GM23338 (cell line): ENCODE data around the gene SAP130. TPM values are rescaled to one million over a fixed set of nuclear protein-coding genes. Genes with fewer than 3 reads are reported as not detected.

Experiments used
- ATAC-seq: fragments of 200-7000 bp; cut with Tn5 transposase; 3 replicates; pipeline ENCODE4 v1.9.1; 2020
- DNase-seq: peaks from one replicate; pipeline ENCODE4 v3.0.0-alpha.2; 2015; ENCODE audit warnings: low spot score
- H2AFZ ChIP-seq: fragments of 200-600 bp; sonication (generic); 2 replicates; pipeline ENCODE4 v1.8.0; 2016; ENCODE audit warnings: antibody characterized with exemption, mild to moderate bottlenecking, moderate library complexity
- H3F3A ChIP-seq: fragments of 200-600 bp; sonication (generic); replicated peaks from 2 replicates; pipeline ENCODE4 v1.8.0; 2017; ENCODE audit warnings: antibody characterized with exemption, mixed run types, low read depth
- H3K27ac ChIP-seq: fragments of 200-600 bp; sonication (generic); 2 replicates; pipeline ENCODE4 v1.6.1; 2016; ENCODE audit warnings: low read depth
- H3K27me3 ChIP-seq: fragments of 200-600 bp; sonication (generic); 2 replicates; pipeline ENCODE4 v1.8.0; 2016; ENCODE audit warnings: mild to moderate bottlenecking, mixed run types, moderate library complexity; ENCODE audit not compliant: insufficient read depth
- H3K36me3 ChIP-seq: fragments of 200-600 bp; sonication (generic); 2 replicates; pipeline ENCODE4 v1.8.0; 2016; ENCODE audit warnings: mild to moderate bottlenecking; ENCODE audit not compliant: insufficient read depth
- H3K4me1 ChIP-seq: fragments of 200-600 bp; sonication (generic); 2 replicates; pipeline ENCODE4 v1.8.0; 2016; ENCODE audit warnings: mild to moderate bottlenecking, moderate library complexity; ENCODE audit not compliant: insufficient read depth
- H3K4me2 ChIP-seq: fragments of 200-600 bp; sonication (generic); 2 replicates; pipeline ENCODE4 v1.7.1; 2017; ENCODE audit warnings: mixed run types
- H3K4me3 ChIP-seq: fragments of 200-600 bp; sonication (generic); 2 replicates; pipeline ENCODE4 v1.6.1; 2016; ENCODE audit warnings: mixed run types
- H3K79me2 ChIP-seq: fragments of 200-600 bp; sonication (generic); replicated peaks from 2 replicates; pipeline ENCODE4 v1.8.0; 2017; ENCODE audit warnings: mild to moderate bottlenecking; ENCODE audit not compliant: insufficient read depth
- H3K9me2 ChIP-seq: fragments of 200-600 bp; sonication (generic); 2 replicates; pipeline ENCODE4 v1.8.0; 2017; ENCODE audit not compliant: insufficient read depth
- H4K20me1 ChIP-seq: fragments of 200-600 bp; sonication (generic); replicated peaks from 2 replicates; pipeline ENCODE4 v1.8.0; 2017; ENCODE audit warnings: mild to moderate bottlenecking; ENCODE audit not compliant: insufficient read depth
- H3K27ac Mint-ChIP-seq: 2 replicates; pipeline ENCODE4 v1.8.0; 2020; ENCODE audit warnings: inconsistent platforms, mild to moderate bottlenecking, moderate library complexity, mixed read lengths
- H3K27me3 Mint-ChIP-seq: 3 replicates; pipeline ENCODE4 v1.8.0; 2022; ENCODE audit warnings: low read depth, mild to moderate bottlenecking, moderate library complexity, mixed read lengths, inconsistent platforms; ENCODE audit not compliant: insufficient read depth, poor library complexity
- H3K36me3 Mint-ChIP-seq: 3 replicates; pipeline ENCODE4 v1.8.0; 2021; ENCODE audit warnings: low read depth, mild to moderate bottlenecking, inconsistent platforms, moderate library complexity, mixed read lengths
- H3K4me1 Mint-ChIP-seq: 3 replicates; pipeline ENCODE4 v1.8.0; 2020; ENCODE audit warnings: mild to moderate bottlenecking, inconsistent platforms, mixed read lengths
- H3K4me3 Mint-ChIP-seq: 3 replicates; pipeline ENCODE4 v1.8.0; 2021; ENCODE audit warnings: moderate library complexity, mild to moderate bottlenecking, inconsistent platforms, mixed read lengths
- H3K9me3 Mint-ChIP-seq: 3 replicates; pipeline ENCODE4 v1.8.0; 2020; ENCODE audit warnings: moderate library complexity, mild to moderate bottlenecking, inconsistent platforms, mixed read lengths
- CREB1 ChIP-seq: fragments of 250-450 bp; sonication (Bioruptor Pico); IDR thresholded peaks from 2 replicates; pipeline ENCODE4 v1.5.0; 2020; ENCODE audit warnings: low read depth, mild to moderate bottlenecking, moderate library complexity
- CTCF ChIP-seq, 2 experiments: fragments of 200-600 bp in 1 of 2; sonication (generic) in 1 of 2; conservative IDR thresholded peaks; 2 replicates each; pipeline versions ENCODE4 v1.5.1 to v1.6.1; 2016 to 2017; ENCODE audit warnings: antibody characterized with exemption in 2 of 2, low read depth in 2 of 2, mild to moderate bottlenecking in 2 of 2, moderate library complexity in 1 of 2
- ETS1 ChIP-seq: IDR thresholded peaks from 2 replicates; pipeline ENCODE4 v1.6.1; 2016; ENCODE audit warnings: antibody characterized with exemption
- EZH2 ChIP-seq: fragments of 200-600 bp; sonication (generic); IDR thresholded peaks from one replicate; pipeline ENCODE4 v1.8.0; 2017; ENCODE audit warnings: antibody characterized with exemption, mild to moderate bottlenecking, low read depth; ENCODE audit not compliant: unreplicated experiment
- EZH2phosphoT487 ChIP-seq: fragments of 200-600 bp; sonication (generic); IDR thresholded peaks from one replicate; pipeline ENCODE4 v1.8.1; 2018; ENCODE audit warnings: antibody characterized with exemption; ENCODE audit not compliant: unreplicated experiment
- JUNB ChIP-seq: IDR thresholded peaks from one replicate; pipeline ENCODE4 v1.6.1; 2016; ENCODE audit warnings: antibody characterized with exemption; ENCODE audit not compliant: unreplicated experiment
- NANOG ChIP-seq: IDR thresholded peaks from 2 replicates; pipeline ENCODE4 v1.6.1; 2016; ENCODE audit warnings: antibody characterized with exemption, borderline replicate concordance
- POLR2AphosphoS5 ChIP-seq: IDR thresholded peaks from 2 replicates; pipeline ENCODE4 v1.6.1; 2016; ENCODE audit warnings: antibody characterized with exemption, low read depth
- REST ChIP-seq: IDR thresholded peaks from one replicate; pipeline ENCODE4 v1.6.1; 2018; ENCODE audit warnings: antibody characterized with exemption; ENCODE audit not compliant: unreplicated experiment
- STAT1 ChIP-seq: IDR thresholded peaks from one replicate; pipeline ENCODE4 v1.6.1; 2016; ENCODE audit warnings: antibody characterized with exemption; ENCODE audit not compliant: unreplicated experiment
- ZNF114 ChIP-seq: fragments of 250-450 bp; sonication (Bioruptor Pico); IDR thresholded peaks from 2 replicates; pipeline ENCODE4 v1.5.0; 2020; ENCODE audit warnings: mild to moderate bottlenecking, moderate library complexity
- ZNF331 ChIP-seq: fragments of 250-450 bp; sonication (Bioruptor Pico); IDR thresholded peaks from 2 replicates; pipeline ENCODE4 v1.5.0; 2020; ENCODE audit warnings: low read depth, mild to moderate bottlenecking, moderate library complexity
- ZNF462 ChIP-seq: fragments of 250-450 bp; sonication (Bioruptor Pico); IDR thresholded peaks from 2 replicates; pipeline ENCODE4 v1.5.0; 2020; ENCODE audit warnings: mild to moderate bottlenecking, moderate library complexity
- polyA plus RNA-seq: library from polyadenylated mRNA; unstranded; fragments of >200 nt; fragmentation: Nextera tagmentation; extraction: Ambion mirVana; gene quantifications from 2 replicates; pipeline ENCODE4 v1.2.1, GENCODE V29; 2016
- total RNA-seq: library from RNA; depleted of rRNA; stranded (reverse); fragments of >200 nt; shearing (Covaris generic); gene quantifications from 2 replicates; pipeline ENCODE4 v1.2.3, GENCODE V29; 2014

The SAP130 gene
- total and polyA plus RNA-seq, 2 experiments from 2014 or later = 19.5 to 35.1 TPM

- no peaks in the 10 kb centered on the region for H3K27me3 Mint-ChIP-seq
- no peak overlapping the region for H3K4me2 ChIP-seq
- no peak overlapping the region for H2AFZ ChIP-seq
- H3K36me3 ChIP-seq = no peaks in the 10 kb centered on the region
- H4K20me1 ChIP-seq = no peaks in the 10 kb centered on the region; the same call in 1 of the 2 replicates
- ATAC-seq (no peak), DNase-seq (no peak)
- no peaks in the 10 kb centered on the region for H3K27me3 ChIP-seq
- no peaks in the 10 kb centered on the region for H3F3A ChIP-seq
- H3K9me2 ChIP-seq = 0 out of 2 replicates have a peak, but pooled peaks cover 5% of the 10 kb centered on the region
- H3K27ac ChIP-seq = no peak overlapping the region
- no peak overlapping the region for H3K4me3 Mint-ChIP-seq
- H3K9me3 Mint-ChIP-seq = no peaks in the 10 kb centered on the region
- no peaks in the 10 kb centered on the region for H3K79me2 ChIP-seq
- H3K27ac Mint-ChIP-seq = no peak overlapping the region
- H3K4me1 Mint-ChIP-seq = 0 out of 3 replicates have a peak, but pooled peaks cover 2% of the 10 kb centered on the region
- no peaks in the 10 kb centered on the region for H3K4me1 ChIP-seq
- H3K36me3 Mint-ChIP-seq = no peaks in the 10 kb centered on the region
- no peak overlapping the region for H3K4me3 ChIP-seq
- TF ChIP-seq STAT1 = no peak
- TF ChIP-seq JUNB = no peak
- TF ChIP-seq CREB1 (CRISPR knock-in tag) = no peak
- no peak for TF ChIP-seq CTCF (conservative IDR thresholded peaks at IDR 0.05; ENCODE audit: low read depth in 2 of 2)
- no peak for TF ChIP-seq ZNF331 (CRISPR knock-in tag)
- TF ChIP-seq POLR2AphosphoS5 = no peak
- TF ChIP-seq ETS1 = no peak
- no peak for TF ChIP-seq NANOG
- TF ChIP-seq REST = no peak
- no peak for TF ChIP-seq EZH2
- TF ChIP-seq ZNF114 = no peak
- no peak for TF ChIP-seq EZH2phosphoT487
- no peak for TF ChIP-seq ZNF462 (CRISPR knock-in tag)
These were observed 29.5 kb upstream of the SAP130 start for GRCh38 chr2:128057334-128057733.
